PFSK-1 (cell line): ENCODE data around the gene GLCCI1.

Source experiments
- FOXP2 ChIP-seq: optimal IDR thresholded peaks from 2 replicates; pipeline ENCODE3; 2011; ENCODE audit warnings: borderline replicate concordance, control low read depth, inconsistent platforms; ENCODE audit not compliant: insufficient read depth; ENCODE audit errors: extremely low read length, extremely low read depth
- POLR2AphosphoS5 ChIP-seq: IDR thresholded peaks from 2 replicates; pipeline ENCODE4 v1.6.1; 2012; ENCODE audit warnings: low read depth, mild to moderate bottlenecking, control low read depth, low read length, moderate library complexity
- REST ChIP-seq, 2 experiments: IDR thresholded peaks; 2 replicates each; pipeline versions ENCODE4 v1.6.1 to v1.8.0; 2011 to 2012; ENCODE audit warnings: low read depth in 2 of 2, low read length in 2 of 2, control low read depth in 1 of 2, inconsistent platforms in 1 of 2, mild to moderate bottlenecking in 1 of 2, moderate library complexity in 1 of 2; ENCODE audit not compliant: insufficient read depth in 1 of 2
- SIN3A ChIP-seq: IDR thresholded peaks from 2 replicates; pipeline ENCODE4 v1.6.1; 2012; ENCODE audit warnings: mild to moderate bottlenecking, low read length, moderate library complexity, borderline replicate concordance; ENCODE audit not compliant: insufficient read depth
- TAF1 ChIP-seq: IDR thresholded peaks from 2 replicates; pipeline ENCODE4 v1.6.1; 2012; ENCODE audit warnings: low read length, control low read depth, borderline replicate concordance; ENCODE audit not compliant: insufficient read depth

GLCCI1 gene

GRCh38 chr7:8135417-8135816 lies 166.8 kb downstream of the GLCCI1 start:
- no peak for TF ChIP-seq TAF1
- no peak for TF ChIP-seq FOXP2
- TF ChIP-seq SIN3A = no peak
- TF ChIP-seq REST (IDR thresholded peaks at IDR 0.05; ENCODE audit: insufficient read depth in 1 of 2, low read depth in 2 of 2, low read length in 2 of 2) = no peak

GRCh38 chr7:8136051-8136730 lies 167.6 kb downstream of the GLCCI1 start:
- TF ChIP-seq FOXP2 (no peak), SIN3A (no peak), TAF1 (no peak), POLR2AphosphoS5 (no peak), REST (IDR thresholded peaks at IDR 0.05; ENCODE audit: insufficient read depth in 1 of 2, low read depth in 2 of 2, low read length in 2 of 2) (no peak)
